HG03095 (cell line): ENCODE data around the gene SCLT1.
"Not testable (repeated sequence)": the region's sequence is repeated elsewhere in the genome, so short reads cannot be mapped to it uniquely, and the experiment has no call there.

Experiments used
- ATAC-seq: cut with Tn5 transposase; IDR thresholded peaks from one replicate; pipeline ENCODE4 v1.9.1; 2021; ENCODE audit warnings: moderate library complexity; ENCODE audit not compliant: unreplicated experiment

Gene SCLT1

DNA sequence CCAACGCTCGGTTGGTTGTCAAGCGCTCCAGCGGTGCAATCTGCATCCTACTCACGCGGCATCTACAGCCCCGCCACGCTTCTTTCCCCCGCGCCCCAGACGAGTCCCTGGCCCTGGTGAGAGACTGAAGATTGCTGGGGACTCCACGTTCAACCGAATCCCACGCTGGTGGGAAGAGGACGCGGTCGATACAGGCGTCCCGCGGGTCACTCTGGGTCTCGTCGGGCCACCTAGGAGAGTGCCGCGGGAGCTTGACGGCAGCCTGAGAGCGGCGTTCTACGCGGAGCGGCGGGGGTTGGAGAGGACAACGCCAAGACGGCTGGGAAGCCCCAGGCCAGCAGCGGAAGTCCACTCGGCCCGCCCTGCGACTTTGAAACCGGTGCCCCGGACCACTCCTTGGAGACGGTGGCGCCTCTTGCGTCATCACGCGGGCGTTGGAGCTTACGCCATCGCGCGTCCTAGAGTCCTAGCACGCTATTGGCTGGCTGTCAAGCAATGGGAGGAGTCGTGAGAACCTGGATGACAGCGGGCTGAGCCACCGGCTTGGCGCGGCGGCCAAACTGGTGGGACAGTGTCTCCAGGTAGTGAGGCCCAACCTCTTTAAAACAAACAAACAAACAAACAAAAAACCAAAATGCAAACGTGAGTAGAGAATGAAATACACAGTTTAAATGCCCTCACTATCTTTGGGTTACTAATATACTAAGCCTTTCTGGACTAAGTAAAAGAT is at the start of gene SCLT1:
TSS of gene SCLT1 (minus strand) at position 349 of the 730 bp plus-strand sequence. CDS start 436 bp downstream, outside the sequence.
- peak; percentile 94 for ATAC-seq

DNA sequence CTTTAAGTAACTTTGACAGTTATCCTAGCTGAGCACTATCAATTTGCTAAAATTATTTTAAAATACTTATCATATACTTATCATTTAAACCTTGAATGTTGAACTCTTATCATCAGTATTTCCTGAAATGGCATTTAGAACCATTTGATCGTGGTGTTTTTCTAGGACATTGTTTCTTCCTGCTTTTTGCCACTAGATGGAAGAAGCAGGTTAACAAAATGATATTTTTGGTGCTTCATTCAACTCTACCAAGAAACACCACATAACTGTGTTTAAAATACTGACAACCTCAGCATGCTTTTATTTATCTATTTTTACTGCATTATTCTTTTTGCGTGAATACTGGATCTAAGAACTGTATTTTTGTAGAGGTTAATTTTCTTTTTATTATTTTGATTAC is 47.2 kb upstream of the SCLT1 start:
- ATAC-seq: no peak

DNA sequence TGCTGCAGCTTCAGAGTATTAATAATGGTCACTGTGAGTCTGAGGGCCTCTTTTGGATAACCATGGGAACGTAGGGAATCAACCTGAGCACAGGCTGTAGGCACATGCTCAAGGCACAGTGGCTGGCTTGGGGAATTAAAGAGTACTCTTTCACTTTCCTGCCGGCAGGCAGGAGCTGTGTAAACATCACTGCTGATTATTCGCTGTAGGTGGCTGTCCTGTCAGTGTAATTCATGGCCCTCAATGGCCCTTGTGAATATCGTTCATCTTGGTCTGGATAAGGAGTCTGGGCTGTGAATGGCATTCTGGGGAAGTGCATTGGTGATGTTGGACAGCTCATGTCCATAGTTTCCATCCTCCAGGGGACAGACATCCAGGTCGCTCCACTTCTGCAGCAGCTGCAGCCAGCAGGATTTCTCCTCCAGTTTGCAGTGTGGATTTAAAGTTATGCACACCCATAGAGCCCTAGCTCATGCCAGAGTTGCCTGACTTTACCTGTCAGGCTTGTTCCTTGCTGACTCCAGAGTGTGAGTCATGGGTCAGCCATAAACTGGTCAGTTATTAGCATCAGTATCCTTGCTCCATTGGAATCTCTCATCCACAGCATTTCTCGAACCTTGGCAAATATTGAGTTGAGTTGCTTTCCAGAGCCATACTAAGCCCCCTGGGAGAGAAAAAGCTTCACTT is 45.6 kb upstream of the SCLT1 start:
- ATAC-seq: no peak

DNA sequence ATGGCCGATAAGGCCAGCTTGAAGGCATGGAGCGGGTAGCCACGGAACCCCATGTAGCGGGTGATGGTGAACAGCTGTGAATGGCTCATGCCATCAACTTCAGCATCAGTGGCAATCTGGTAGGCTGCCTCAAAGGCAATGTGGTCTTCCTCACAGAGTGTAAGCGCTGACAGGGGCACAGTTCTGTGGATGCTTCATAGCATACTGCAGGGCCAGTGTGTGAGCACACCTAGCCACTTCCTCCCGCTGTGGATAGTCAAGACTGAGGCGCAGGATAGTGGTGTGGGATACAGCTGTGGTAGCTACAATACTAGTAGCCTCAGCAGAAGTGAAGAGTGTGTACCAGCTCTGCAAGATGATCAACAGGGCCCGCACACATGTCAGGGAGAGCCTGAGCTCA is 43.1 kb upstream of the SCLT1 start:
- no peak for ATAC-seq

DNA sequence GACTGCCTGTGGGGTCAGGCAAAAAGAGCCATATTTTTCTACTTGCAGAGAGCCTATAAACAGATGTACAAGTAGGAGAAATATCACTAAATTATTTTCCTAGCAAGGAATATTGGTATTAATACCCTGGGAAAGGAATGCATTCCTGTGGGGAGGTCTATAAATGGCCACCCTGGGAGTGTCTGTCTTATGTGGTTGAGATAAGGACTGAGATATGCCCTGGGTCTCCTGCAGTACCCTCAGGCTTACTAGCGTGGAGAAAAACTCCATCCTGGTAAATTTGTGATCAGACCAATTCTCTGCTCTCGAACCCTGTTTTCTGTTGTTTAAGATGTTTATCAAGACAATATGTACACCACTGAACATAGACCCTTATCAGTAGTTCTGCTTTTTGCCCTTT is 38.0 kb upstream of the SCLT1 start:
- ATAC-seq: no peak

DNA sequence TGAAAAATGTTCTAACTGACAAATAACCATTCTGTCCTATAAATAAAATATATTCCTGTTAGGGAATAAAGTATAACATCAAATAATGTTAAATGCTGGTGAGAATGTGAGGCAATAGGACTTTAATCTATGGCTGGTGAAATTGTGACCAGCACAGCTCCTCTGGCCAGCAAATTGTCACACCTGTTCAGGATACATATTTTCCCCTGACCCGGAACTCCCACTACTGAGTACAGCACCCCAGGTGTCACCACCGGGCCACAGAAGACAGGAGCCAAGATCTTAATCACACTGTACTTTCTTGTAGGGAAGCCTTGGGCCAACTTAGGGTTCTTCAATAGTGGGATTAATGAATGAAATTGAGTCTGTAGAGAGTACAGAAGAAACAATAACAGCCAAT is 35.8 kb upstream of the SCLT1 start:
- ATAC-seq: no peak

DNA sequence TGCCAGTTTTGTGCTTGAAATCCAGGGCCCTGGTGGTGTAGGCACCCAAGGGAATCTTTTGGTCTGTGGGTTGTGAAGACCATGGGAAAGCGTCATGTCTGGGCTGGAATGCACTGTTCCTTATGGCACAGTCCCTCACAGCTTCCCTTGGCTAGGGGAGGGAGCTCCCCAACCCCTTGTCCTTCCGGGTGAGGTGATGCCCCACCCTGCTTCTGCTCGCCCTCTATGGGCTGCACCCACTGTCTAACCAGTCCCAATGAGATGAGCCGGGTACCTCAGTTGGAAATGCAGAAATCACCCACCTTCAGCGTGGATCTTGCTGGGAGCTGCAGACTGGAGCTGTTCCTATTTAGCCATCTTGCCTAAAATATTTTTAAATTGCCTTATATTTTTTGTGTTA is 33.3 kb upstream of the SCLT1 start:
- ATAC-seq: not testable (repeated sequence)

DNA sequence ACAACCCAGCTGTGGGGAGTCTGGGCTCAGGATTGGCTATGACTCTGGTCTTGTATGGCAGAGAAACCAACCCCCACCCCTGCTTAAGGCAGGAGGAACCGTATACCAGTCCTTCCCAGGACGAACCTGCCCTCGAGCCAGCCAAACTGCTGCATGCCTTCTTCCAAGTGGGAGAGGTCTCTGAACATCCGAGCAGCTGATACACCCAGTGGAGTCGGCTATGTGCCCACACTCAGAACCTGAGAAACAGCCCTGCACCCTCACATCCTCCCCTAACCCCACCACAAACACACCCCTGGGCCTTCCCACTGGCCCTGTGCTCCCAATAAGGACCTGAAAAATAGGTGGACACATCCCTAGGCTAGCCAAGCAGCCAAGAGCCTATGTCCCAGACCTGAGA is 24.4 kb upstream of the SCLT1 start:
- ATAC-seq: no peak

DNA sequence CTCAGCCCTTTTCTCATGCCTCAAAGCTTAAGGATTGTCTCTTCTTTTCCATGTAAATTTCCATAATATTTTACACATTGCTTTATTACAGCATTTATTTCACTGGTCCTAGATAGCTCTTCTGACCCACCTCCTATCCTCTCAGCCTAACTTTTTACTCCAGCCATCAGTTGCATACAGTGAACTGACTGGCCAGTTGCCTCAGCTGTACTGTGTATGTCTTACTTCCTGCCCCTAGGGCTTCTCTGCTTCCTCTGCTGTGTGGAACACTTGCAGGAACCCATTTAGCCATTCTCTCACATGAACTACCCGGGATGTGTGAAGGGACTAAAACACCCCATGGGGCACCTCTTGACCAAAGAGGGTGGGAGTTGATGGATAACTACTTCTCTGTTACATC is 20.6 kb upstream of the SCLT1 start:
- ATAC-seq: no peak

DNA sequence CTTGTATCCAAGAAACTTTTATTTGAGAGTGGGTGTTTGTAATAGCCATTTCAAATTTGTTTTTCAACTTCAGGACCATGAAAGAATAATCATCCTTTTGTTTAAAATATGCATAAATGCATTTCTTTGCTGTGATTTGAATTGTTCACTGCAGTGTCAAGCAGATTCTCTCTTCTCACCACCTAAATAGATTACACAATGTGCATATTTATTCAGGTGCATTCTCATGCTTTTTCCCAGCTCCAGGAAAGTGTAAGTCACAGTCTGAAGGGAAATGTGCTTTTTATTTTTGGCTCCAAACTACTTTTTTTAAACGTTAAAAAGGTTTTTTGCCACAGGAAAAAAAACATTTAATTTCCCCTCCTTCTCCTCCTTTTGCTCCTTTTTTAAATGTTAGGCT is 20.1 kb upstream of the SCLT1 start:
- ATAC-seq: no peak

DNA sequence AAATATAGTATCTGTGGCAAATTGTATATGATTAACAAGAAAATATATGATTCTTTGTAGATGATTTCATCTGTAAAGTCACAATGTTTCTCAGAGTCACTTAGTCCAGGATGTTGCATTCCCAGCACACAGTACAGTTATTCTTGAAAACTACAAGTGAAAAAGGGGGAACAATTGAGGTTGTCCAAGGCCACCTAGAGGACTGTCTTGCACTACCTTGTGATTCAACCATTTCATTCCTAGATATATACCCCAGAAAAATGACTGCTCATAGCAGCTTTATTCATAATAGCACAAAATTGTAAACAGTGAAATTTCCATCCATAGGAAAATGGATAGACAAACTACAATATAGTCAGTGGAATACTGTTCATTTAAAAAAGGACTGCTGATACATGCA is 18.6 kb upstream of the SCLT1 start:
- no peak for ATAC-seq

DNA sequence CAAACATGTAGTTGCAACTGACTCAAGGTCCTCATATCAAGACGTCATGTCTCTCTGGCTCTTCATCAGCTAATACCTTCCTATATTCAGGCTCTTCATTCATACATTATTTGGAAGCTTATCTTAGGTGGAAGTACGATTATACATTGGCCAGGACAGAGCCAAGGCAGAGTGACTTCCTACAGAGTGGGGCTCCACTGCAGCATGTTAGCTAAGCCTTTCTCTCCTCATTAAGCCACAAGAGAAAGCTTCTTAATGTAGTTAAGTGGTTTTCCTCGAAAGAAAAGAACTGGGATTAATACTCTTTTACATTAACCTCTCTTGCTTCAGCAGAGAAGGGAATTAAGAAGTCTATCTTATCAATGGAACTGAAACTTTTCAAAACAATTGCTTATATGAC is 17.6 kb upstream of the SCLT1 start:
- ATAC-seq: no peak

DNA sequence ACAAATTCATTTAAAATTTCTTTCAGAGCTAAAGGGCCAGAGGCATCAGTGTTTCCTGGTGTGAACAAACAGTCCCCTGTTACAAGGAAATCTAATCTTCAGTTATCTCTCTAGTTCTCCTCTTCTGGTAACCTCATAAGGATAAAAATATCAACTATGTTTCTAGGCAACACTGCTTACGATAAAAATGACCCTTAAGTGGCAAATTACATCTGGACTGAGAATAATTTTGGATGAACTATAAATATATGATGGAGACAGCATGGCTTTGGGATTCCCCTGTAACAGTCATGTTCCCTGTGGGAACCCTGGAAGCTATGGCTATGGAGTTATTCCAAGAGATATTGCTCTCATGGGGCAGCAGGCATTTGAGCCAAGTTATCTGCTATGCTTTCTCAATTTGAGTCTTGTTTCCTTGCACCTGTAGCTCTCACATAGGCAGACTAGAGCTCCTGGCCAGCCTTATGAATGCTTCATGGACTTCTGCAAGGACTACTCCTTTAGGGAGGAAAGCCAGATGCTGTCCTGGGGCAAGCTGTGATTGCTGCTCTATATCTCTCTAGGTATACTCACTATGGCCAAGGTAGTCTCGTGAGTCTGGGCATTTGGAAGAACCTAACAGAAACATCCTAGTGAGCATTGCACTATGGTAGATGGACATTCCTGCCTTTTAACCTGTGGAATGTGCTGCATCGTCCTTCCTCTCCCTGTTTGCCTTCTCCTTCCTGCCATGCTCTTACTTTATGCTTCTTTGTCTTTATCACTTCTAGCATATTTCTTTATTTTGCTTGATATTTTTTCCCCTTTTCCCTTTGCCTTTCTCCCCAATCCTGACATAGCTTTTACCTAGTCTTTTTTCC is 16.9 kb upstream of the SCLT1 start:
- no peak for ATAC-seq

DNA sequence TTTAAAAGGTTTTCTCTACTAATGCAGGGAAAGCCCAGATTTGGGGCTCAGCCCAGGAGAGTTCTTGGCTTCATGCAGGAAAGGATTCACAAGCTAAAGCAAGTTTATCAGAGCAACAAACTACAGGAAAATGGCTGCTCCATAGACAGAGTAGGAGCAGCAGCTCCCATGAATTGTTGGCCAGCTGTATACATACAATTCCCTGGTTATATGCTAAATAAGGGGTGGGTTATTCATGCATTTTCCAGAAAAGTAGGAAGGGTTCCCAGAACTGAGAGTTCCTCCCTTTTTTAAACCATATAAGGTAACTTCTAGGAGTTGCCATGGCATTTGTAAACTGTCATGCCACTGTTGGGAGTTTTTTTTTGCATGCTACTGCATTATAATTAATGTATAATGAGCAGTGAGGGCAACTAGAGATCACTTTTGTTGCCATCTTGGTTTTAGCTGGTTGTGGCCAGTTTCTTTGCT is 5.2 kb upstream of the SCLT1 start:
- ATAC-seq: no peak

DNA sequence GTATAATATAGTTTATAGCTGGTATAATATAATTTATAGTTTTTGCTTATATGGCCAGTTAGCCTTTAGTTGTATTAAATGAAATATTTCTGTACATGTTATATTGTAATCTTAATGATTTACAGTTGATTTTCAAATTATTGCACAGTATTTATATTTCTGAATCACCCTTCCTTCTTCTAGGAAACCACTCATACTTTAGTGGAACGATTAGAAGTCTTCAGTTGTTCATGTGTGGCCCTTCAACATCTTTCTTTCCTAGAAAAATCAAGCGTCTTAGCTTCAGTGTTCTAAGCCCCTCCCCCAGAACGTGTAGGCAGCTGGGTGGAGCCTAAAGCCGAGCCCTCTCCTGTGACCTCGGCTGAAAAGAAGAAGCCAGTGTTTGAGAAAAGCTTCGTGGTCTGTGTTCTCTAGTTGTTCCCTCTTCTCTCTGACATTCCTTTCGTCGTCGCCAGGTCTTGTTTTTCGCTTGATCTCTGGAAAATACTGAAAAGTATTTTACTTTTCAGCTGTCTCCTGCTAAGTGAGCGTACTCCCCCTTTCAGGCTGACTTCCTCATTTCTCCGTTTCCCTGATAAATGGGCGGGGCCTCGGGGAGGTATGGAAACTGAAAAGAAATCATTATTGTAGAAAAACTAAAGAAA is 2.6 kb upstream of the SCLT1 start, which contains the start of gene C4orf33:
TSS of gene C4orf33 (plus strand) at position 342 of the 644 bp plus-strand sequence. CDS start 6,459 bp downstream, outside the sequence.
- peak; percentile 43 for ATAC-seq

DNA sequence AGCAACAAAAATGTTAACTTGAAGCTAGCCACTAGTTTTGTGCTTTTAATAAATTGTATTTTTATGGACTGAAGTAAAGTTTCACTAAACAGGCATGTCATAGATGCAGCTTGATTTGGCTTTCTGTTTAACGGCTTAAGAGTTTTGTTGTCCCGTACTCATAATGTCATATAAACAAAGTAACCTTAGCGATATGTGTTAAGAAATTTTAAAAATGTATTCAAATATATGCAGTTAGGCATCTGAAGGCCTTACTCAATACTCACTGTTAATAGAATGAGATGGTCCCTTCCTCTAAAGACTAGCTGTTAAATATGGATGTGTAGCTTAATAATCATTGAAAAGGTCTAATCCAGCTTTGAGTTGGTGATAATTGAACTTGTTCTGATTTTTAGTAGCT is 1.0 kb upstream of the SCLT1 start:
- ATAC-seq: no peak

DNA sequence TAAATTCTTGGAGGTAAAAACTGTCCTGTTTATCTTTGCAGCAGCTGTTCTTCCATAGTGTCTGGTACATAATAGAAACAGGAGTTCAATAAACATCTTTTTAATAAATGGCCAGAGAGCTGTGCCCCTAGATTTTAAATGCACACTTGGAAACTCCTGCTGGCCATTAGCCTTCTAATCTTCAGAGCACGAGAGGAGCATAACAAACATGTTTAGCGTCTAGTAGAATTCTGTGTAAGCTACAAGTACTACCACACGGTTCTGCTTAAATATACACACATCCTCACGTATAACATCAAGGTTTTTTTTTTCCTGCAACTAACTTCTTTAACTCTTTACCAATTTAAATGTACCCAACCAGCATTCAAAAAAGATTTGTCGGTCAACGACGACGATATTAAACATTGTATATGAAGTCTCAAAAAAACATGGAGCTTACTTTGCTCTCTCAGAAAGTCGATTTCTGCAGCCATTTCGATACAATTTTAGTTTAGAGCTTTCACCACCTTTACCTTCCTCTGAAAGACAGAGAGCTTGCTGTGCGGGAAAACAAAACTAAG is 628 bp downstream of the SCLT1 start:
- ATAC-seq: no peak

DNA sequence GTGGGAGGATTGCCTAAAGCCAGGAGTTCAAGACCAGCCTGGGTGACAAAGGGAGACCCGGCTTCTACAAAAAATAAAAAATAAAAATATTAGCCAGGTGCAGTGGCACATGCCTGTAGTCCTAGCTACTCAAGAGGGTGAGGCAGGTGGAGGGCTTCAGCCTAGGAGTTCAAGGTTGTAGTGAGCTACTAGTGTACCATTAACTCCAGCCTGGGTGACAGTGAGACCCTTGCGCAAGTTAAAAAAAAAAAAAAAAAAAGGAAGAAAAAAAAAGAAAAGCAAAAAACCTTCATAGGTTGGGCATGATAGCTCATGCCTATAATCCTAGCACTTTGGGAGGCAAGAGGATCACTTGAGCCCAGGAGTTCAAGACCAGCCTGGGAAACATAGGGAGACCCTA is 5.8 kb downstream of the SCLT1 start:
- ATAC-seq: no peak

DNA sequence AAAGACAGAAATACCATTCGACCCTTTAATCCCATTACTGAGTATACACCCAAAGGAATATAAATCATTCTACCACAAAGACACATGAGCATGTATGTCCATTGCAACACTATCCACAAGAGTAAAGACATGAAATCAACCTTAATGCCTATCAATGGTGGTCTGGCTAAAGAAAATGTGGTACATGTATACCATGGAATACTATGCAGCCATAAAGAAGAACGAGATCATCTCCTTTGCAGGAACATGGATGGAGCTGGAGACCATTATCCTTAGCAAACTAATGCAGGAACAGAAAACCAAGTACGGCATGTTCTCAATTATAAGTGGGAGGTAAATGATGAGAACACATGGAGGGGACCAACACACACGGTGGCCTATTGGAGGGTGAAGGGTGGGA is 7.9 kb downstream of the SCLT1 start:
- no peak for ATAC-seq

DNA sequence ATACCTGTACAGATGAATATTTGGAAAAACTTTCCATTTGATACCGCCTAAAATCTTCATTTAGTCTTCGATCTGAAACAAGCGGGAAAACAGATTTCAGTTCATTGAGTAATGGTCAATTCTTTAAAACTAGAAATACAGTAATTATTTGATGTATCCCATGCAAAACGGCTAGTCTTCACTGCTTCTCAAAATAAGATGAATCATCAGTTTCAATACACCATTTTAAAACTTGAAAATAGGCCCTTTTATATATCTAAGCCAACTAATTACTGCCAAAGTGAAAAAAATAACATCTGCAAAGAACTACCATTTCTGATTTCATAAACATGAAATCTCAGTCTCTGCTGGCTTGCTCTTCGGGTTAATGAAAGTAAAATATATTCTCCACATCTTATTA is 11.0 kb downstream of the SCLT1 start:
- ATAC-seq: no peak

DNA sequence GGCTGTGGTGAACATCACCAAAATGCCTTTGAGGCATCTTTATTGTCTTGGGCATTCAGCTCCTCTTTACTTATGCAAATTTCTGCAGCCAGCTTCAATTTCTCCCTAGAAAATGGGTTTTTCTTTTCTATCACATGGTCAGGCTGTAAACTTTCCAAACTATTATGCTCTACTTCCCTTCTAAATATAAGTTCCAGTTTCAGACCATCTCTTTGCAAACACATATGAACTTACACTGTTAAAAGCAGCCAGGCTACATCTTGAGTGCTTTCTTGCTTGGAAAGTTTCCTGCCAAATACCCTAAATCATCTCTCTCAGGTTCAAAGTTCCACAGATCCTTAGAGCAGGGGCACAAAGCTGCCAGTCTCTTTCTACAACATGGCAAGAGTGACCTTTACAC is 13.2 kb downstream of the SCLT1 start:
- ATAC-seq: no peak
